Fibroblast of skin of back (primary cell): Measurements from ENCODE around the gene FRYL.

ENCODE experiments used
- DNase-seq: peaks from one replicate; pipeline ENCODE4 v3.0.0-alpha.2; 2013

The FRYL gene

GRCh38 chr4:48602763-48603162 lies 177.3 kb downstream of the FRYL start:
- no peak for DNase-seq

- DNase-seq, result peak; percentile 71
Observed at GRCh38 chr4:48602222-48602621, 177.9 kb downstream of the FRYL start.

- no peak for DNase-seq
Observed at GRCh38 chr4:48596336-48596735, 183.7 kb downstream of the FRYL start.

- no peak for DNase-seq
Observed at GRCh38 chr4:48594180-48594579, 185.9 kb downstream of the FRYL start.

- no peak for DNase-seq
Observed at GRCh38 chr4:48591372-48591771, 188.7 kb downstream of the FRYL start.

GRCh38 chr4:48590884-48591283 lies 189.2 kb downstream of the FRYL start:
- DNase-seq, result no peak

- no peak for DNase-seq
Observed at GRCh38 chr4:48589098-48589445, 191.0 kb downstream of the FRYL start.

GRCh38 chr4:48588230-48589097 lies 191.6 kb downstream of the FRYL start:
- DNase-seq, result no peak

- DNase-seq, result no peak
Observed at GRCh38 chr4:48585401-48585800, 194.7 kb downstream of the FRYL start.

GRCh38 chr4:48578132-48578968 lies 201.7 kb downstream of the FRYL start:
- DNase-seq, result peak; percentile 63

- DNase-seq, result peak; percentile 37
Observed at GRCh38 chr4:48575964-48576363, 204.1 kb downstream of the FRYL start.

- DNase-seq, result no peak
Observed at GRCh38 chr4:48571471-48571870, 208.6 kb downstream of the FRYL start.

- peak; percentile 76 for DNase-seq
Observed at GRCh38 chr4:48570646-48571220, 209.3 kb downstream of the FRYL start.

- DNase-seq, result no peak
Observed at GRCh38 chr4:48566034-48566384, 214.1 kb downstream of the FRYL start.

- DNase-seq, result no peak
Observed at GRCh38 chr4:48565362-48566033, 214.6 kb downstream of the FRYL start.

- no peak for DNase-seq
Observed at GRCh38 chr4:48564151-48564550, 215.9 kb downstream of the FRYL start.

- DNase-seq, result no peak
Observed at GRCh38 chr4:48558819-48559218, 221.3 kb downstream of the FRYL start.

- DNase-seq, result no peak
Observed at GRCh38 chr4:48558026-48558425, 222.1 kb downstream of the FRYL start.

GRCh38 chr4:48557478-48557877 lies 222.6 kb downstream of the FRYL start:
- no peak for DNase-seq

- DNase-seq, result no peak
Observed at GRCh38 chr4:48556268-48556667, 223.8 kb downstream of the FRYL start.

- DNase-seq, result no peak
Observed at GRCh38 chr4:48554606-48555005, 225.5 kb downstream of the FRYL start.

- no peak for DNase-seq
Observed at GRCh38 chr4:48553720-48554119, 226.4 kb downstream of the FRYL start.

- DNase-seq, result peak; percentile 34
Observed at GRCh38 chr4:48546336-48546735, 233.7 kb downstream of the FRYL start.
